Small intestine (tissue), 7 donors: ENCODE data around the gene CAB39L. TPM values are rescaled to one million over a fixed set of nuclear protein-coding genes. Genes with fewer than 3 reads are reported as not detected.
"Not testable (repeated sequence)": the region's sequence is repeated elsewhere in the genome, so short reads cannot be mapped to it uniquely, and the experiment has no call there.

Experiments
- DNase-seq, 2 donors: peaks; one replicate each; pipeline versions ENCODE4 v3.0.0 to v3.0.0-alpha.2; 2013
- FAIRE-seq: peaks from 2 replicates; lab custom pipeline; 2012; peaks lifted over from hg19 to GRCh38; lab: Jason Lieb, UNC
- H3K27ac ChIP-seq, 3 donors: one replicate each; pipeline ENCODE4 v1.5.1; 2013; ENCODE audit warnings: low read length in 2 of 3, mild to moderate bottlenecking in 2 of 3, control low read depth in 1 of 3, inconsistent platforms in 1 of 3, low read depth in 1 of 3, moderate library complexity in 1 of 3
- H3K27me3 ChIP-seq, 3 donors: one replicate each; pipeline ENCODE4 v1.6.1; 2013; ENCODE audit warnings: low read length in 3 of 3, inconsistent platforms in 1 of 3; ENCODE audit not compliant: control insufficient read depth in 3 of 3, insufficient read depth in 3 of 3
- H3K36me3 ChIP-seq, 3 donors: one replicate each; pipeline ENCODE4 v1.6.1; 2013; ENCODE audit warnings: low read length in 3 of 3, inconsistent platforms in 1 of 3, low read depth in 1 of 3, mild to moderate bottlenecking in 1 of 3, moderate library complexity in 1 of 3; ENCODE audit not compliant: control insufficient read depth in 3 of 3, insufficient read depth in 2 of 3
- H3K4me1 ChIP-seq, 3 donors: one replicate each; pipeline ENCODE4 v1.6.1; 2013; ENCODE audit warnings: low read length in 2 of 3, inconsistent platforms in 1 of 3, low read depth in 1 of 3, mild to moderate bottlenecking in 1 of 3, moderate library complexity in 1 of 3; ENCODE audit not compliant: control insufficient read depth in 3 of 3, insufficient read depth in 2 of 3
- H3K4me3 ChIP-seq, 3 donors: one replicate each; pipeline ENCODE4 v1.5.1; 2013; ENCODE audit warnings: low read length in 3 of 3, control low read depth in 1 of 3, inconsistent platforms in 1 of 3, low read depth in 1 of 3, mild to moderate bottlenecking in 1 of 3, moderate library complexity in 1 of 3
- H3K9me3 ChIP-seq, 2 donors: one replicate each; pipeline ENCODE4 v1.6.1; 2013; ENCODE audit warnings: low read depth in 1 of 2, low read length in 1 of 2; ENCODE audit not compliant: control insufficient read depth in 2 of 2, insufficient read depth in 1 of 2
- WGBS, 3 donors: extraction: QIAGEN DNeasy Blood & Tissue Kit; methylation state at CpG; one replicate each; pipeline ENCODE4 v1.1.7; 2013; 5-methylcytosine and 5-hydroxymethylcytosine counted together
- polyA plus RNA-seq, 4 donors: library from polyadenylated mRNA; stranded (reverse) in 3 of 4; unstranded in 1 of 4; fragments of 200-250 nt in 3 of 4; fragments of 120-200 nt in 1 of 4; gene quantifications; one replicate each; pipeline versions ENCODE4 v1.2.1 to v1.2.3, GENCODE V29; 2013
- donor health status: healthy with polysubstance abuse.
- donor health status: control.
- donor health status: control.
- donor health status: Bipolar disorder and iron deficiency.
- donor health status: healthy.

CAB39L gene
- polyA plus RNA-seq, 4 donors = 1.6 to 5.6 (median 3.7) TPM

DNA sequence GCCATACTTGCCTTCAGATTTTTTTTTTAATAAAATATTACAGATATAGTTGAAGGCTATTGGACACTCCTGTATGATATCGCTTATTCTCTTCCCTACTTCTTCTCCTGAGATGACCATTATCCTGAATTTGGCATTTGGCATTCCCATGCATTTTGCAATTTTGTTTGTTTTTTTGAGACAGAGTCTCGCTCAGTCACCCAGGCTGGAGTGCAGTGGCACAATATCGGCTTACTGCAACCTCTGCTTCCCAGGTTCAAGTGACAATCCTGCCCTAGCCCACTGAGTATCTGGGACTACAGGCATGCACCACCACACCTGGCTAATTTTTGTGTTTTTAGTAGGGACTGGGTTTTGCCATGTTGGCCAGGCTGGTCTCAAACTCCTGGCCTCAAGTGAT is 116.7 kb downstream of the CAB39L start:
- not testable (repeated sequence) for H3K4me1 ChIP-seq, H3K36me3 ChIP-seq, FAIRE-seq, DNase-seq, H3K27me3 ChIP-seq, H3K9me3 ChIP-seq, H3K27ac ChIP-seq, H3K4me3 ChIP-seq
- 96 to 100% (median 99%) methylated on average over 3 of the region's 3 CpGs for WGBS, 3 donors

DNA sequence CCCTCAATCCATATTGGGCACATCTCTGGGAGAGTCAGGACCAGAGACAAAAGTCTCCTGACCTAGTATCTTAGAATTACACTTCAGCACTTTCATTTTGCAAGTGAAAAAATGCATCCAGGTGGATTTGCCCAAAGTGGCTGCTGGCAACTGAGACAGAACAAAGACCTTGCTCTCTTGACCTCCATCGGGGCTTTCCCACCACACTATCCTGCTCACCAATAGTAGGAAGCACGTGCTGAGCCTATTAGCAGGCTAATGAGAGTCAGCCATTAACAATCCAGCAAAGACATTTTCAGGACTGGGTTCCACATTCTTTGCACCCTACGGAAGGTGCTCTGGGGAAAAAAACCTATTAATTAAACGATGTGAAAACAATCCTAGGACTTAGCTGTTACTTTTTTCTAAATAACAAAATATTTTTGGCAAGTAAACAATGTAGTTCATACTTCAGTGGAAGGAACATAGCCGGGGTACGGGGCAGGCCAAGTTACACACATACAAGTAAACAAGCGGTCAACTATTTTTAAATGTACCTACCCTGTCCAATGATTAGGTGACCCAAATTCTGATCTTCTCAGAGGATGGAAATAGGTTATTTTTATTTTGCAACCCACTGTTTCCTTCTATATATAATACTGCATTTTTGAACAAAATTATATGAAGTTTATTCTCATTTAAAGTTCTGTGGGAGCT is 117.5 kb downstream of the CAB39L start:
- Histone ChIP-seq H3K27me3 (no peaks in the 10 kb centered on the region), H3K4me3 (no peak overlapping the region), H3K4me1 (no peaks in the 10 kb centered on the region), H3K27ac (no peak overlapping the region), H3K36me3 (no peaks in the 10 kb centered on the region), H3K9me3 (no peaks in the 10 kb centered on the region)
- no peak for FAIRE-seq
- DNase-seq = no peak
- 74 to 80% (median 75%) methylated on average over 7 of the region's 7 CpGs for WGBS, 3 donors

DNA sequence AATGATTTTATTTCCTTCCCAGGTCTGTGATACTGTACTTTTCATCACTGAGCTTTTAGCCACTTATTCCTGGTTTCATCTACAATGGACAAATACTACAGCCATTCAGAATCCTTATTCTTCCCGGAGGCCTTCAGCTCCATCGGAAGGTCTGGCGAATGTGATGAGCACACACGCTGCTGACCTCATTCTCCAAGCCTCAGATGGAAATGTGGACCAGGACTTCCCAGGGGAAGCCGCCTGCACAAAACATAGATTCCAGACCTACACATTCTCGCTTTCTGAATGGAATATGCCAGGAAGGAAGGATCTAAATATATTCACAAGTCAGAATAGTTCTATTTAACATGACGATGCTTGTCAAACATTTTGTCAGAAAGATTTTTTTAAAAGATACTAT is 120.5 kb downstream of the CAB39L start:
- DNase-seq = no peak
- 94 to 97% (median 97%) methylated on average over 7 of the region's 7 CpGs for WGBS, 3 donors
- H3K27me3 ChIP-seq = no peaks in the 10 kb centered on the region
- no peaks in the 10 kb centered on the region for H3K9me3 ChIP-seq
- H3K4me1 ChIP-seq = no peaks in the 10 kb centered on the region
- H3K27ac ChIP-seq = no peak overlapping the region
- H3K36me3 ChIP-seq = no peaks in the 10 kb centered on the region
- no peak for FAIRE-seq
- no peak overlapping the region for H3K4me3 ChIP-seq

DNA sequence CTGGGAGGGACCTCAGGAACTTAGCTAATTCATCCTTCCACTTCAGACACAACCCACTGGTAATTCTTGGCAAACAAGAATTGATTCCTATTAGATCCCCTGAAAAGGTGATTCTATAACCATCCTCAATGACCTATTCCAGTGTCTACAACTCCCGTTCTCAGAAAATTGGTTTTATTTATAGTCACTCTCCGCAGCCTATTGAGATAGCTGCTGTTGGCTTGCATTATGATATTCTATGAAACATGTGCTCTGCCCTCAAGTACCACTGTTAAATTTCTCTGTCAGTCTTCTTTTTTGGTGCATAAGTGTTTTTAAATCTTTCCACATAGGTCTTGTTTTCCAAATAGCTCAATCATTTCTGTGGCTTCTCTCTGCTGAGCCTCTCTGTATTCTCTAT is 121.2 kb downstream of the CAB39L start:
- H3K27ac ChIP-seq = no peak overlapping the region
- no peaks in the 10 kb centered on the region for H3K9me3 ChIP-seq
- 84 to 98% (median 91%) methylated on average over 2 of the region's 2 CpGs for WGBS, 3 donors
- H3K4me1 ChIP-seq = no peaks in the 10 kb centered on the region
- H3K36me3 ChIP-seq = no peaks in the 10 kb centered on the region
- FAIRE-seq = no peak
- H3K27me3 ChIP-seq = no peaks in the 10 kb centered on the region
- DNase-seq = no peak
- no peak overlapping the region for H3K4me3 ChIP-seq

DNA sequence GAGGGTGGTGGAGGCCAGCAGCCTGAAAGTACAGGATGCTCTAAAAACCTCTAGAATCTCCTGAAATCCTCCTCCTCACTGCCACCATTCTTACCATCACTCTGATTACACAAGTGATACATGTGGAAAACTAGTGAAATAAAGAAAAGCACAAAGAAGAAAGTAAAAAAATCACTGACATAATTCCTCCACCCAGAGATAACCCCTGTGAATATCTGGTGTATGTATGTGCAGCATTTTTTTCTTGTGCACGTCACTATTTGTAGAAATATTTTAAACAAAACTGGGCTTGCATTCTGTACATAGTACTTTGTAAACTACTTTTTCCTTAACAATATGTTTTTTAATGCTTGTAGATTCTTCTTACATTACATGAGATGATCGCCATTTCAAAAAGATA is 122.9 kb downstream of the CAB39L start:
- Histone ChIP-seq H3K36me3 (no peaks in the 10 kb centered on the region), H3K4me1 (no peaks in the 10 kb centered on the region), H3K27ac (no peak overlapping the region), H3K27me3 (no peaks in the 10 kb centered on the region), H3K4me3 (no peak overlapping the region), H3K9me3 (no peaks in the 10 kb centered on the region)
- WGBS, 3 donors = 84 to 93% (median 89%) methylated on average over 2 of the region's 2 CpGs
- FAIRE-seq = no peak
- no peak for DNase-seq

DNA sequence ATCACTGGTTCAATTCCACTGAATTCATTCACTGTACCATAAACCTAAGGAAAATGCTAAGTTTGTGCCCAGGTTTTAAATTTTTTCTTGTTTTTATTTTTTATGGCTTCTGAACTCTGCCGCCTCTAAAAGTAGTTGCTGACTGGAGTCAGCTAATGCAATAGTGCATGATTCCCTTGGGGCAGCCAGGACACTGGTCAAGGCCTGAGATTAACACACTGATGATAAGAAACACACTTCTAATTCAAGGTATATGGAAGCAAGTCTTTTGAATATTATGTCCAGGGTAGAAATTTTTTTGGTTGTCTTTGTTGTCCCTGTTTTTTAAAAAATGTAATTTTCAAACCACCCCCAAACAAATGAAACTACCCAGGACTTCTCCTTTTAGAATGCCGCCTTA is 123.9 kb downstream of the CAB39L start:
- H3K36me3 ChIP-seq = peaks cover 0 to 2% (median 0%) of the 10 kb centered on the region in 3 donors
- 90 to 96% (median 90%) methylated on average over 2 of the region's 2 CpGs for WGBS, 3 donors
- H3K4me1 ChIP-seq = no peaks in the 10 kb centered on the region
- DNase-seq (no peak), FAIRE-seq (no peak)
- no peaks in the 10 kb centered on the region for H3K27me3 ChIP-seq
- no peaks in the 10 kb centered on the region for H3K9me3 ChIP-seq
- H3K4me3 ChIP-seq = no peak overlapping the region
- H3K27ac ChIP-seq = no peak overlapping the region

DNA sequence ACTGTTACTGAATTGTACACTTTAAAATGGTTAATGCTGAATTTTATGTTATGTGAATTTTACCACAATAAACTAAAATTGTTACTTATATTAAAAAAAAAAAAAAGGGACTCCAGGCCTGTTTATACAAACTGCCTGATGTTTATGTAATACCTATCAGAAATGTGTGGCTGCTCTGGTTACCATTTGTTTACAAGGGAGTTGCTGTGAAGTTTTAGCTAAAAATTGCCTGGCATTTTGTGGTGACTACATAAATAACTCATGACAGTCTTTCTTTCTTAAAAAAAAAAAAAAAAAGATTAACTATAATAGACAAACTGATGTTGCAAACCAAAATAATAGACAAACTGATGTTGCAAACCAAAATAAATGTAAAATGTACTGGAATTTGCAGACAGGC is 124.3 kb downstream of the CAB39L start:
- no peaks in the 10 kb centered on the region for H3K4me1 ChIP-seq
- H3K9me3 ChIP-seq = no peaks in the 10 kb centered on the region
- no peak overlapping the region for H3K27ac ChIP-seq
- no peak overlapping the region for H3K4me3 ChIP-seq
- DNase-seq = no peak
- FAIRE-seq = no peak
- H3K27me3 ChIP-seq = no peaks in the 10 kb centered on the region
- H3K36me3 ChIP-seq = peaks cover 0 to 2% (median 0%) of the 10 kb centered on the region in 3 donors

DNA sequence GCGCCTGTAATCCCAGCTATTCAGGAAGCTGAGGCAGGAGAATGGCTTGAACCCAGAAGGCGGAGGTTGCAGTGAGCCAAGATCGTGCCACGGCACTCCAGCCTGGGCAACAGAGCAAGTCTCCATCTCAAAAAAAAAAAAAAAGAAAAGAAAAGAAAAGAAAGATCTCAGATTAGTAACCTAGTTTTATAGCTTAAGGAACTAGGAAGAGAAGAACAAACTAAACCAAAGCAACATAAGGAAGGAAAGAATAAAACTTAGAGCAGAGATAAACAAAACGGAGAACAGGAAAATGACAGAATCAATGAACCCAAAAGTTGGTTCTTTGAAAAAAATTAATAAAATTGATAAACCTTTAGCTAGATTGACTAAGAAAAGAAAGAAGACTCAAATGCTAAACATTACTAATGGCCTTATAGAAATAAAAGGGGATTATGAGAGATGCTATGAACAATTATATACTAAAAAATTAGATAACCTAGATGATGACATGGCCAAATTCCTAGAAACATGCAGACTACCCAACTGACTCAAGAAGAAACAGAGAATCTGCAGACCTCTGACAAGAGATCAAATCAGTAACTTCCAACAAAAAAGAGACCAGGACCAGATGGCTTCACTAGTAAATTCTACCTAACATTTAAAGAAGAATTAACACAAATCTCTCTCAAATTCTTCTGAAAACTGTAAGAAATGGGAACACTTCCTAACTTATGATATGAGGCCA is 127.9 kb downstream of the CAB39L start:
- DNase-seq (no peak), FAIRE-seq (no peak)
- Histone ChIP-seq H3K27me3 (no peaks in the 10 kb centered on the region), H3K9me3 (no peaks in the 10 kb centered on the region), H3K36me3 (peaks cover 0 to 2% (median 0%) of the 10 kb centered on the region in 3 donors), H3K4me1 (peaks cover 2 to 11% (median 4%) of the 10 kb centered on the region in 3 donors), H3K27ac (no peak overlapping the region), H3K4me3 (no peak overlapping the region)
- WGBS, 3 donors = 94 to 97% (median 96%) methylated on average over 5 of the region's 5 CpGs
